CD4-positive, alpha-beta T cell treated with Interleukin-15 for 4 hours (primary cell): ENCODE data around the gene IL23A.
"Not testable (repeated sequence)": the region's sequence is repeated elsewhere in the genome, so short reads cannot be mapped to it uniquely, and the experiment has no call there.

ENCODE experiments used
- DNase-seq: peaks from one replicate; pipeline ENCODE4 v3.0.0-alpha.2; 2020; ENCODE audit warnings: low spot score

The IL23A gene, protein sequence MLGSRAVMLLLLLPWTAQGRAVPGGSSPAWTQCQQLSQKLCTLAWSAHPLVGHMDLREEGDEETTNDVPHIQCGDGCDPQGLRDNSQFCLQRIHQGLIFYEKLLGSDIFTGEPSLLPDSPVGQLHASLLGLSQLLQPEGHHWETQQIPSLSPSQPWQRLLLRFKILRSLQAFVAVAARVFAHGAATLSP

DNA sequence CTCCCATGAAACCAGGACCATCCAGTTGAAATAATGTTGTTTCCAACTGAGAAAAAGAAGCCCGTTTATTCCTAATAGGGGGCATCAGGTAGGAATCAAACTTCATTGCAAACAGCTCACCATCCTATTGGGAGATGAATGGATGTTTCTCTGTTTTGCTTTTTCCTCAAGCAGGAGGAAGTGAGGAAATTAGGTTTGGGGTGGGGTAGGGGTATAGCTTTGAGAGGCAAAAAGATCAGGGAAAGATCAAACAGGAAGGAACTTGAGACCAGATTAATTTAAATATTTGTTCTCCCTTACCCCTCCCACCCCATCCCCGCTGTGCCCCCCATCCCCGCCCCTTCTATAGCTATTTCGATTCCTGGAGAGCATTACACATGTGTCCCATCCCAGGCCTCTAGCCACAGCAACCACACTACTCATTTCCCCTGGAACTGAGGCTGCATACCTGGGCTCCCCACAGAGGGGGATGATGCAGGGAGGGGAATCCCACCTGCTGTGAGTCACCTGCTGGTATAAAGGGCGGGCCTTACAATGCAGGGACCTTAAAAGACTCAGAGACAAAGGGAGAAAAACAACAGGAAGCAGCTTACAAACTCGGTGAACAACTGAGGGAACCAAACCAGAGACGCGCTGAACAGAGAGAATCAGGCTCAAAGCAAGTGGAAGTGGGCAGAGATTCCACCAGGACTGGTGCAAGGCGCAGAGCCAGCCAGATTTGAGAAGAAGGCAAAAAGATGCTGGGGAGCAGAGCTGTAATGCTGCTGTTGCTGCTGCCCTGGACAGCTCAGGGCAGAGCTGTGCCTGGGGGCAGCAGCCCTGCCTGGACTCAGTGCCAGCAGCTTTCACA, at the start of gene IL23A:
Gene IL23A (plus strand): TSS at position 577 of the 850 bp plus-strand sequence. CDS start 161 bp downstream, at position 738.
- DNase-seq = peak; percentile 93

DNA sequence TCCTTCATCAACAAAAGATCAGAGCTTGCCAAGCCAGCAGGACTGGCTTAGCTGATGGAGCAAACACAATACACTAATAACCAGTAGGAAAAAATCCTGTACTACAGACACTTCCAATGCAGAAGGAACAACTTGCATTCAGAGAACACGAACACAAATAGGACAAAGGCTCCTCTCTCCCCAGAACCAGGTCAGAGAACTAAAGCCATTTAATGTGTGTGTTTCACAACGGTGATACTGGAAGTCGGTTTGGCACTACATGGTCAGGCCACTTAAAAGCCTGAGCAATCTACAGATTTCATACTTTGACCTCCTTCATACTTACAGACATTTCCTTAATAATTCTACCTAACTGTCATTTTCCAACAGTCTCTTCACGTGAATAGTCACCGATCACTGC, 44.9 kb upstream of the IL23A start:
- DNase-seq = no peak

- DNase-seq = no peak
These were observed 42.4 kb upstream of the IL23A start for GRCh38 chr12:56296295-56296694.

DNA sequence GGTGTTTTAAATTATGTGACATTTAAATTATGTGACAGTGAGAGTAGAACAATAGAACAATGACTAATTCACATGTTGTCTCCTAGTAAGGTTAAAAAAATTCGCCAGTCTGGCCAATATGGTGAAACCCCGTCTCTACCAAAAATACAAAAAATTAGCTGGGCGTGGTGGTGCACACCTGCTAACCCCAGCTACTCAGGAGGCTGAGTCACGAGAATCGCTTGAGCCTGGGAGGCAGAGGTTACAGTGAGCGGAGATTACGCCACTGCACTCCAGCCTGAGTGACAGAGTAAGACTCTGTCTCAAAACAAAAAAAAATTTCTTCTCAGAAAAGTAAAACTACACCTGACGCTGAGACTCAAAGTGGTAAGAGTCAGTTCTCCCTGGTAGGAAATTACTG, 41.3 kb upstream of the IL23A start:
- DNase-seq = no peak

DNA sequence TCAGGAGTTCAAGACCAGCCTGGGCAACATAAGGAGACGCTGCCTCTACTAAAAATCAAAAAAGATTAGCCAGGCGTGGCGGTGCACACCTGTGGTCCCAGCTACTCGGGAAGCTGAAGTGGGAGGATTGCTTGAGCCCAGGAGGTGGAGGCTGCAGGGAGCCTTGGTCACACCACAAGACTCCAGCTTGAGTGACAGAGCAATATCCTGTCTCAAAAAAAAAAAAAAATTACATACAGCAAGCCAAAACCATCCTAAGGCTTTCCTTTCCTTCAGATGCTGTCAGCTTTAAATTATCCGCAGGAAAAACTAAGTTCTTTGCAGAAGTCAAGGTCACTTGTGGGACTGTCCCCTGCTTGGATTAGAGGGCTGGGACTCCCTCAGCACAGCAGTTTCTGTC, 39.9 kb upstream of the IL23A start:
- no peak for DNase-seq

GRCh38 chr12:56299308-56299852, 39.3 kb upstream of the IL23A start:
- DNase-seq = peak; percentile 55

DNA sequence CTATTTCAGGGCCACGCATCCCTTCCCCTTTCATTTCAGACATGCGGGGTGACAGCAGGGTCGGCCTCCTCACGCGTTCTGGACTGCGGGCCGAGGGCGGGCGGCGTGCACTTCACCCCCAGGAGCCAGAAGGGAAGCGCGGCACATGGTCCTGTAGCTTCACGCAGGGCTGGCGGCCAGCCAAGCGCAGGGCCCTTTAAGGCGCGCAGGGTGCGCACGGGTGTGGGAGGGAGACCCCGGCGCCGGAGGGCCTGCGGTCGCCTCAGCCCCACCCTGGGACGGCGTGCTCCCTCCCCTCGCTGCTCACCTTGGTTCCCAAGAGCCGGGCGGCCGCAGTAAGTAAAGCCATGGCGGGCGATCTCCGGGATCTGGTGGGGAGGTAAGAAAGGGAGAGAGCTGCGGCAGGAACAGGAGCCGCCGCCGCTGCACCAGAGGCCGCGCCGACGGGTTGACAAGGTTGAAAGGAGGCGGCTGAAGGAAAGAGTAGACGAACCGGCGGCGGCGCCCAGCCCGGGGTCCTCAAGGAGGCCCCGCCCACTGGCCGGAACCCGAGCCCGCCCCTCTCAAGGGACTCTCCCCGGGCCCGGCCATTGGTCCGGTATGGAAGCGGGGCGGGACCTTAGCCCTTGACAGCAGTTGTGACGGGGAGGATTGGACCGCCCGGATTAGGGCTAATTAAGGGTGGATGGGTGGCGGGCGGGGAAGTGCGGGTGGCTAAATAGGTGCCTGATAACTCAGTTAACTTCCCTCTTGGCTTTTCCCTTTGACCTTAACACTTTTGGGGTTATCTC, 38.6 kb upstream of the IL23A start, which contains the start of gene CS:
Gene CS (minus strand): TSS at position 478 of the 791 bp plus-strand sequence. CDS start 129 bp downstream, at position 349.
- DNase-seq = peak; percentile 99

DNA sequence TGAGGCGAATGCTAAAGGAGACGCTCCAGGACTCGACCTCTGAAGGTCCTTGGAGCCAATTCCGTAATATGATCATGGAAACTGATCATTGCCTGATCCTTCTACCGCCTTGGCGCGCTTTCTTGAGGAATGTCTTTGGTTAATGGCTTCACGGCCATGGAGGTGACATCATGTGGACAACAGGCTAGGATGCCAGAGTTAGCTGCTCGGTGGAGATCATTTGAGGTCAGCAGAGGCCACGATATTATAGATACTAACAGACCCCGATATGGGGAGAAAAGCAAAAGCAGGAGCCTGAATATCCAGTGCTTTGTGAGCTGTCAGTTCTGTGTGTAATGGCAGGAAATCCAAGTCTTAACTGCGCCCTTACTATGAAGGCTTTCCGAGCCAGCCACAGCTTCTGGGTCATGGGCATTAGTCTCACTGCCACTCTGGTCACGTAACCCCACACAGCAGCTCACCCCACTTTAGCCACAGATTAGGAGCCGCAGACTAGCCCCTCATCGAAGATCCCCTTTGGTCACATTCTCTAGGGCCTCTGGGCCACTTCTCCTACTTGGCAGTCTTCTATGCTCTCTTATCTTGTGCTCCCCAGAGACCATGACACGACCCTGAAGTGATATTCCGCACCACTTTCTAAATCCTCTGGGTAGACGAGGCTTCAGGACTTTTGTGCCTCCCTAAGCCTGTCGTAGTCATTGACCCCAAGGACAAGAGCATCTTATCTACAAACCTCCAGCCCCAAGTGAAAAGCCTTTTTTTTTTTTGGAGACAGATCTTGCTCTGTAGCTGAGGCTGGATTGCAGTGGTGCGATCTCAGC, 37.8 kb upstream of the IL23A start:
- no peak for DNase-seq

- DNase-seq = no peak
These were observed 34.4 kb upstream of the IL23A start for GRCh38 chr12:56304276-56304675.

DNA sequence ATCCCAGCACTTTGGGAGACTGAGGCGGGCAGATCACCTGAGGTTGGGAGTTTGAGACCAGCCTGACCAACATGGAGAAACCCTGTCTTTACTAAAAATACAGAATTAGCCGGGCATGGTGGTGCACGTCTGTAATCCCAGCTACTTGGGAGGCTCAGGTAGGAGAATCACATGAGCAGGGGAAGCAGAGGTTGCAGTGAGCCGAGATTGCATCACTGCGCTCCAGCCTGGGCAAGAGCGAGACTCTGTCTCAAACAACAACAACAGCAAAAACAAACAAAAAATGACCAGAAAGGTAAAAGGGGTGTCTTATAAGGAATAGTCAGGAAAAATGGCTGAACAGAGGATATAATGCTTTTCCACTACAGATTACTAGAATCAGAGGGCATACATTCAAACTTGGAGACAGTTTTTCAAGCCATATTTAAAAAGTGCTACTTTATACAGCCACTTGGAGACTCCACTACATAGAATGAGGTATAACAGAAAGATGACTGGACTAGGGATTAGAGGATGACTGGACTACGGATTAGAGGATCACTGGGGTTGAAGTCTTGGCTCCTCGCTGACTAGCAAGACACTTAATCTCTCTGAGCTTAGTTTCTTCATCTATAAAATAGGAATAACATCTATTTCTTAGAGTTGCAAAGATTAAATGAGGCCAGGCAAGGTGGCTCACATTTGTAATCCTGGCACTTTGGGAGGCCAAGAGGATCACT, 33.7 kb upstream of the IL23A start:
- DNase-seq = no peak

DNA sequence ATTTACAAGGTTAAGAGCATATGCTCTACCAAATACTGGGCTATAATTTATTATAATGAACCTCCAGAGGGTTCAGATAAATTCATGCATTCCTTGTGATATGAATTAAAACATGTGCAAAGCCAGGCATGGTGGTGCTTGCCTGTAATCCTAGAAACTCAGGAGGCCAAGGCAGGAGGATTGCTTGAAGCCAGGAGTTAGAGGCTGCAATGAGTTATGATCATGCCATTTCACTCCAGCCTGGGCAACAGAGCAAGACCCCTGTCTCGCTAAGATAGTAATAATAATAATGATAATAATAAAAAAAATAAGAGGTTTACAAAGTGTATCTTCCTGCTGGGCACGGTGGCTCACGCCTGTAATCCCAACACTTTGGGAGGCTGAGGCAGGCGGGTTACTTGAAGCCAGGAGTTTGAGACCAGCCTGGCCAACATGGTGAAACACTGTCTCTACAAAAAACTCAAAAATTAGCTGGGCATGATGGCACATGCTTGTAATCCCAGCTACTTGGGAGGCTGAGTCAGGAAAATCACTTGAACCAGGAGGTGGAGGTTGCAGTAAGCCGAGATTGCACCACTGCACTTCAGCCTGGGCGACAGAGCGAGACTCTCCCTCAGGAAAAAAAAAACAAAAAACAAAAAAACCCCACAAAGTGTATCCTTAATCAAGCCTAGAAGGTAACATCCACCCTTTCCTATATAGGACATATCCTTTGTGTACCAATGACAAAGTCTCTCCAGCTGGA, 31.3 kb upstream of the IL23A start:
- no peak for DNase-seq

DNA sequence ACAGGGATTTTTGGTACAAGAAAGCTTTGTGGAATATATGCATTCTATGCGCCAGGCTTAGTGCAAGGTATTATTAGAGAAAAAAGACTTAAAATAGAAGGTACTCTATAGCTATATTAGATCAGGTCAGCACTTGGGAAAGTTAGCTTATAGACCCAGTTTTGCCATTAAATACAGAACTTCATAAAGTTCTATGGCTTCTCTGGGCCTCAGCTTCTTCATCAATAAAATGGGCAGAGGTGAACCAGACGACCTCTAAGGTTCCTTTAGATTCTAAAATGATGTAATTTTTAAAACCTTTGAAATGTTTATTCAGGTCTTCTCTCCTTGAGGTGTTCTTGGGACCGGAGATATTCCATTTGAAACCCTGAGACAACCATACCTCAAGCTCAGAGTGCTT, 30.0 kb upstream of the IL23A start:
- no peak for DNase-seq

DNA sequence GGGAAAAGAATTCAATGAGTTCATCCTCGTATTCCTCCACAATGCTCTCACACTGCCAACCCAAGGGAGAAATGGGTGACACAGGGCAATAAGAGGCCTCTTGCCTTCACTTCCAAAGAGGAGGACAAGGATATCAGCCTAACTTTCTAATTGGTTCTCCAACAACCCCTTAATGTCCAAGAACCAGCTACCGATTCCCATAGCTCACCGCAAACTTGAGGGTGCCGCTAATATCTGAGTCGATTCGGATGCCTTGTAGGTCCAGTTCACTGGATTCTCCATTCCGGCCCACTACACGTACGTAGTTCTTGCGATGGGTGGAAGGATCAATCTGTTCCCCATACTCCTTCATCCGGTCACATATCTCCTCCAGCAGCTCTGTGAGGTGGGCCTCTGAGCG, 27.7 kb upstream of the IL23A start:
- DNase-seq = no peak

DNA sequence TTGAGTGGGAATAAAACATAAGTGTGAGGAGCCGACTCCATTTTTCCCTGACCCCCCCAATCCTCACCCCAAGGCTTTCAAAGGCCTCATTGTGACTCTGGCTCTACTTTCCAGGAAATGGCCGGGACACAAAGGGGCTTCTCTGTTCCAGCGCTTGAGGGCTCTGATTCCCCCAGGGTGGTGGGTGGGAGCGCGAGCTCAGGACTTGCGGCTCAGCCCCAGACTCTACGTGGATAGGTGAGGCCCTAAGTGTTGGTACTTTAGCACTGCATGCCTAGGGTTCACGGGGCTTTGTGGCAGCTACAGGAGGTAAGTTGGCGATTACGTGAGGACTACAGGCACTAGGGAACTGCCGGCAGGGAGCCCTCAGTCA, 23.4 kb upstream of the IL23A start:
- no peak for DNase-seq

DNA sequence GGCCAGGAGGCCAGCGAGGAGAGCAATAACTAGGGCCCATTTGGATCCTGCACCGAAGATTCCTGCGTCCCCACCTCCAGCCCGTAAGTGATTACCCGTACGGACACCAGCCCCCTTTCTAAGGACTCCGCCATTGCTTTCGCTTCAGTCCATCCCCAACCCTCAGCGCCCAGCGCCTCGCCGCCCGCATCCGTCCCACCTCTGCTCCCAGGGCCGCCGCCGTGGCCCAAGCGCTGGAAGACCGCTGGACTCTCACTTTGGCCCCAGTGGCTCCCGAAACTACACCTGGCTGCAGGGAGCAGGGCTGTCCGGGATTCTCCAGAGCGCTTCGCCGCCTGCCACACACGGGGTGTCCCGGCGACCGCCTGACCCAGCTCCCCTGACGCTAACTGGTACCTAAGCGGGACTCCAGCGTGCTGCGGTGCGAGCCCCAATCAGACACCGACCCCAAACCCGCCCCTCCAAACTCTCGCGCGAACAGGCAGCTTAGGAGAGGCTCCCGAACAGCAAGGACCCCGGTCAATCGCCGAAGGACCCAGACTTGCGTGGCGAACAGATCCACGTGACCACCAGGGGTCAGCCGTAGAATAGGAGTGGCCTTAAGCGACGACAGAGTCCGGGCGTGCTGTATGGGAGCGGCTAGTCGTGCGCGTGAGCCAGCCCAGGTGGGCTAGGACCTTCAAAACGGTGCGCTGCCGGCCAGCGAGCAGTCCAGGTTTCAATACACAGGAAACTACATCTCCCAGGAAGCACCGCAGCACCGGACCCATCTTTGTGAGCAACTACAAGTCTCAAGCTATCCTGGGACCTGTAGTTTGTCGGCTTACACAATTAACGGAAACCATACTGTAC, 22.8 kb upstream of the IL23A start, which contains the start of gene CNPY2:
Gene CNPY2 (minus strand): TSS at position 367 of the 852 bp plus-strand sequence. CDS start 771 bp downstream, outside the sequence.
- peak; percentile 96 for DNase-seq

GRCh38 chr12:56317675-56318074, 21.0 kb upstream of the IL23A start:
- DNase-seq = no peak

- no peak for DNase-seq
These were observed 17.7 kb upstream of the IL23A start for GRCh38 chr12:56321027-56321426.

GRCh38 chr12:56321610-56322009, 17.1 kb upstream of the IL23A start:
- DNase-seq = not testable (repeated sequence)

DNA sequence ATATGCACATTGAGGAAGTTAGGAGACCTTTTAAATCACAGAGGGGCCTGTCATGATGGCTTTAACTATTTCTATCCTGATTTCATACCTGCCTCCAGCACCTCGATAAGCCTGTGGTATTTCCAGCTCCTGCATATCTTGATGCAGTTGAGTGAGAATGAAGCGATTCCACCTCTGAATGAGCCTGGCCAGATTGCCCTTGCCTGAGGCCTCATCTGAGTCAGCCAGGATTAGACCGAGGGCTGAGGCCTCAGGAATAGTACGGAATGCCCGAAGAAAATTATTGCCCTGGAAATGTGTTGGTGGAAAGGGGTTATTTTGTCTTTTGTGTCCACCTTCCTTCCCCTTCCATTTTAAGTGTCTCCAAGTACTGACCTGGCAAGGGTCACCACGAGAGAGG, 14.5 kb upstream of the IL23A start:
- DNase-seq = no peak
